ENCODE measurements around the gene PAX5.
"Not testable (repeated sequence)": the region's sequence is repeated elsewhere in the genome, so short reads cannot be mapped to it uniquely, and the experiment has no call there.

GRCh38 chr9:37081507-37081906 lies 47.4 kb upstream of the PAX5 start:
- TF ChIP-seq NFRKB, TARDBP (IDR thresholded peaks at IDR 0.05): not testable (repeated sequence)
